Caco-2 (cell line): ENCODE results near the gene POMT1. TPM values are rescaled to one million over a fixed set of nuclear protein-coding genes. Genes with fewer than 3 reads are reported as not detected.

Source experiments
- BruUV-seq: library from RNA; stranded (reverse); fragments of 400-500 nt; replicated peaks from 2 replicates; lab custom pipeline; 2021; lab: Mats Ljungman, UMichigan
- CTCF ChIA-PET: fragments of 300-600 bp; sonication (Branson Sonifier 250); formaldehyde crosslinking; loops from one replicate; lab custom pipeline; 2022; ENCODE audit warnings: antibody characterized with exemption; lab: Charles Lee
- POLR2A ChIA-PET: fragments of 300-600 bp; sonication (Branson Sonifier 250); formaldehyde crosslinking; loops from one replicate; lab custom pipeline; 2022; ENCODE audit warnings: antibody characterized with exemption; lab: Charles Lee
- DNase-seq, 2 experiments: peaks; one replicate each; pipeline versions ENCODE4 v3.0.0 to v3.0.0-alpha.2; 2020 to 2022
- H3K27me3 ChIP-seq: replicated peaks from 2 replicates; pipeline ENCODE4 v1.6.0; 2011; ENCODE audit warnings: low read length; ENCODE audit not compliant: control insufficient read depth, insufficient read depth
- H3K36me3 ChIP-seq: 2 replicates; pipeline ENCODE4 v1.5.1; 2011; ENCODE audit warnings: low read length; ENCODE audit not compliant: control insufficient read depth, insufficient read depth
- H3K4me1 ChIP-seq: fragments of 250-450 bp; sonication (Bioruptor Pico); 2 replicates; pipeline ENCODE4 v1.5.1; 2020; ENCODE audit warnings: mild to moderate bottlenecking
- H3K4me3 ChIP-seq: 2 replicates; pipeline ENCODE4 v1.5.1; 2011; ENCODE audit warnings: low read depth, mild to moderate bottlenecking, control low read depth, low read length
- H3K9me3 ChIP-seq: fragments of 250-450 bp; sonication (Bioruptor Pico); 2 replicates; pipeline ENCODE4 v1.5.1; 2020; ENCODE audit warnings: mild to moderate bottlenecking, moderate library complexity
- H3K27ac Mint-ChIP-seq: one replicate; pipeline ENCODE4 v1.8.0; 2022; ENCODE audit warnings: mixed read lengths; ENCODE audit not compliant: unreplicated experiment
- H3K27me3 Mint-ChIP-seq: one replicate; pipeline ENCODE4 v1.8.0; 2022; ENCODE audit warnings: mixed read lengths; ENCODE audit not compliant: insufficient read depth, unreplicated experiment
- H3K36me3 Mint-ChIP-seq: one replicate; pipeline ENCODE4 v1.8.0; 2022; ENCODE audit warnings: mild to moderate bottlenecking, mixed read lengths; ENCODE audit not compliant: insufficient read depth, unreplicated experiment
- H3K4me1 Mint-ChIP-seq: one replicate; pipeline ENCODE4 v1.8.0; 2022; ENCODE audit warnings: low read depth, mixed read lengths; ENCODE audit not compliant: unreplicated experiment
- H3K4me3 Mint-ChIP-seq: one replicate; pipeline ENCODE4 v1.8.0; 2022; ENCODE audit warnings: mild to moderate bottlenecking, moderate library complexity, mixed read lengths; ENCODE audit not compliant: unreplicated experiment
- H3K9me3 Mint-ChIP-seq: one replicate; pipeline ENCODE4 v1.8.0; 2022; ENCODE audit warnings: mixed read lengths; ENCODE audit not compliant: unreplicated experiment
- intact Hi-C: fragments of 100-400 bp; cut with micrococcal nuclease; formaldehyde crosslinking; loops from one replicate; pipeline ENCODE4 v1.10.0; 2022; ENCODE audit not compliant: unreplicated experiment
- total RNA-seq: library from RNA; stranded (reverse); gene quantifications from 2 replicates; pipeline ENCODE4 v1.2.3, GENCODE V29; 2022
- TF ChIP-seq, protein P1 (sequence below), 2 experiments: fragments of 200-600 bp in 1 of 2; IDR thresholded peaks; 1 replicate in 1 of 2; 2 replicates in 1 of 2; pipeline versions ENCODE4 v1.5.1 to v1.8.0; 2011 to 2022; ENCODE audit warnings: antibody characterized with exemption in 1 of 2, control low read depth in 1 of 2, inconsistent platforms in 1 of 2, low read depth in 1 of 2, low read length in 1 of 2, mild to moderate bottlenecking in 1 of 2, moderate library complexity in 1 of 2; ENCODE audit not compliant: insufficient read depth in 1 of 2, severe bottlenecking in 1 of 2, unreplicated experiment in 1 of 2

Gene POMT1
- total RNA-seq, 1 experiment from 2014 or later, result 44.2 TPM

- BruUV-seq, result no TSS peak
- Histone ChIP-seq H3K9me3 (no peaks in the 10 kb centered on the region), H3K4me3 (no peak overlapping the region), H3K36me3 (peaks cover 5% of the 10 kb centered on the region), H3K4me1 (no peaks in the 10 kb centered on the region), H3K27me3 (no peaks in the 10 kb centered on the region)
- H3K36me3 Mint-ChIP-seq, result peaks cover 63% of the 10 kb centered on the region
- CTCF ChIA-PET, result no interaction called here
- H3K4me3 Mint-ChIP-seq, result no peak overlapping the region
- DNase-seq, result no peak
- no peak overlapping the region for H3K27ac Mint-ChIP-seq
- no peaks in the 10 kb centered on the region for H3K4me1 Mint-ChIP-seq
- TF ChIP-seq, protein P1, sequence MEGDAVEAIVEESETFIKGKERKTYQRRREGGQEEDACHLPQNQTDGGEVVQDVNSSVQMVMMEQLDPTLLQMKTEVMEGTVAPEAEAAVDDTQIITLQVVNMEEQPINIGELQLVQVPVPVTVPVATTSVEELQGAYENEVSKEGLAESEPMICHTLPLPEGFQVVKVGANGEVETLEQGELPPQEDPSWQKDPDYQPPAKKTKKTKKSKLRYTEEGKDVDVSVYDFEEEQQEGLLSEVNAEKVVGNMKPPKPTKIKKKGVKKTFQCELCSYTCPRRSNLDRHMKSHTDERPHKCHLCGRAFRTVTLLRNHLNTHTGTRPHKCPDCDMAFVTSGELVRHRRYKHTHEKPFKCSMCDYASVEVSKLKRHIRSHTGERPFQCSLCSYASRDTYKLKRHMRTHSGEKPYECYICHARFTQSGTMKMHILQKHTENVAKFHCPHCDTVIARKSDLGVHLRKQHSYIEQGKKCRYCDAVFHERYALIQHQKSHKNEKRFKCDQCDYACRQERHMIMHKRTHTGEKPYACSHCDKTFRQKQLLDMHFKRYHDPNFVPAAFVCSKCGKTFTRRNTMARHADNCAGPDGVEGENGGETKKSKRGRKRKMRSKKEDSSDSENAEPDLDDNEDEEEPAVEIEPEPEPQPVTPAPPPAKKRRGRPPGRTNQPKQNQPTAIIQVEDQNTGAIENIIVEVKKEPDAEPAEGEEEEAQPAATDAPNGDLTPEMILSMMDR (IDR thresholded peaks at IDR 0.05; ENCODE audit: insufficient read depth in 1 of 2, low read depth in 1 of 2, low read length in 1 of 2, severe bottlenecking in 1 of 2, unreplicated experiment in 1 of 2), result no peak
- intact Hi-C loops, result no loop called here
- POLR2A ChIA-PET, result no interaction called here
- H3K27me3 Mint-ChIP-seq, result no peaks in the 10 kb centered on the region
- H3K9me3 Mint-ChIP-seq, result no peaks in the 10 kb centered on the region
These were observed 21.0 kb downstream of the POMT1 start for GRCh38 chr9:131523451-131524435.

DNA sequence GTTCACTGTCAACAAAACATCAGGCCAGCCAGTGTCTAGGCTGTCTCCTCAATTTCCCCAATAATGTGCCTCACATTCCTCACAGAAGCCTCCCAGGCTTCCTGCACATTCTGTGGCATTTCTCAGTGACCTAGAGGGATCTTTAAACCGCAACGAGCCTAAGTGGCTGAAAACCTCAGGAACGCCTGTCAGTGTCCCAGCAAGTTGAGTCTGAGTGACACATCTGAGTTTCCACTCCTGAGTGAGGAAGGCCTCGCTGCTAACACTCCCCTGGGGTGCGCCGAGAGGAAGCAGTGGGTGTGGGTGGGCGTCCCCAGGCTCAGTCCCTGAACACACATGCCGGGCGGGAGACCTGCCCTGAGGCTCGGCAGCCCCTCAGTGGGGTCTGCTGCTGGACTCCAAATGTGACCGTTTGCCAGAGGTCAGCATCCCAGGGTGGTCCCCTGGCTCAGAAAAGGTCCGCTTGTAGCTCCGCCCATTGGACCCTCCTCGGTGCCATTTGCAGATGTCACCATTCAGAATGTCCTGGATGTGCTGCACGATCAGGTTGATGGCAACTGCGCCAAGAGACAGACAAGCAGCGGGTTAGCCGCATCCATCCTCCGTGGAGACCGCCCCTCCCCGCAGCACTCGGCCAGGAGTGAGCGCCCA is 22.1 kb downstream of the POMT1 start:
- POLR2A ChIA-PET, result no interaction called here

More for the DNA sequence above, 22.1 kb downstream of the POMT1 start:
- intact Hi-C loops, result no loop called here
- H3K27me3 ChIP-seq, result no peaks in the 10 kb centered on the region
- no peak for DNase-seq
- H3K4me1 ChIP-seq, result peaks cover 2% of the 10 kb centered on the region; the same call in 1 of the 2 replicates
- H3K4me1 Mint-ChIP-seq, result no peaks in the 10 kb centered on the region
- H3K9me3 Mint-ChIP-seq, result no peaks in the 10 kb centered on the region
- CTCF ChIA-PET, result no interaction called here
- BruUV-seq, result no TSS peak
- H3K9me3 ChIP-seq, result no peaks in the 10 kb centered on the region
- H3K36me3 ChIP-seq, result peaks cover 9% of the 10 kb centered on the region
- H3K27me3 Mint-ChIP-seq, result no peaks in the 10 kb centered on the region
- peaks cover 66% of the 10 kb centered on the region for H3K36me3 Mint-ChIP-seq
- TF ChIP-seq, protein P1 (IDR thresholded peaks at IDR 0.05; ENCODE audit: insufficient read depth in 1 of 2, low read depth in 1 of 2, low read length in 1 of 2, severe bottlenecking in 1 of 2, unreplicated experiment in 1 of 2), result no peak
- H3K4me3 Mint-ChIP-seq, result no peak overlapping the region
- no peak overlapping the region for H3K27ac Mint-ChIP-seq
- H3K4me3 ChIP-seq, result no peak overlapping the region
